ENCODE results near the gene DNAH17.
A peak's percentile ranks its signal among the peaks of the same experiment; 100 is the strongest.

DNAH17 gene

GRCh38 chr17:78572239-78573205 lies 4.7 kb downstream of the DNAH17 start:
- no peak for DNase-seq

GRCh38 chr17:78571329-78571728 lies 5.9 kb downstream of the DNAH17 start:
- no peak for DNase-seq

GRCh38 chr17:78568494-78569115 lies 8.6 kb downstream of the DNAH17 start:
- no peak for DNase-seq

DNA sequence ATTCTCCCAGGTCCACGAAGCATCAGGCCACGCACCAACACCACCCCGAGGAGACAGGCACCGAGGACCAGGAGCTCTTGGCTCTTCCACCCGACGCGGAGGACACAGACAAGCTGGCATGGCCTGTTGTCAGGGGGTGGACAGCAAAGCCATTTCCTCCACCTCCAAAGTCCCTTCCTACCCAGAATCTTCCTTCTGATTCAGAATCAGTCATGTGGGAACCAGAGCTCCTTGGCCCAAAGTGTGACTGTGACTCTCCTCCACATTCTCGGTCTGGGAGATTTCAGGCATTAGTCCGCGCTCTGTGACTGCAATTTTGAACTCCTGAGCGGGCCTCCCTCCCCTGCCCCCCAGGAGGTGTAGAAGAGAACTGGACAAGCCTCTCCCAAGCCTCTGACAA lies 9.2 kb downstream of the DNAH17 start:
- DNase-seq, result no peak

DNA sequence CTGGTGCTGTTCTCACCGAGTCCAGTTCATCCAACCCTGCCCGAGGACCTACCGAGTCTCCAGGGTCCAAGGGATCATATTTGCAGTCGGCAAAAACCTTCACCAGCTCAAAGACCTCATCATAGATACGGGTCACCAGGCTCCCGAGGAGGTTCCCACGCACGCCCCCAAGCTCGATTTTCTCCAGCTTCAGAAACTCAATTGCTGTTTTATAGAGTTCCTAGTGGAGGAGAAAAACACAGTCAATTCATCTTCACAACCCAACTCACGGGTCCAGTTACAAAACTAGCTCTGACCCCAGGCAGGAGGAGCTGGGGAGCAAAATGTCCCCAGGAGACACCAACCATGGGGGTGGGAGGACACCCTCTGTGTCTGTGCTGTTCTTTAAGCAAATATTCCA lies 10.2 kb downstream of the DNAH17 start:
- no peak for DNase-seq

DNA sequence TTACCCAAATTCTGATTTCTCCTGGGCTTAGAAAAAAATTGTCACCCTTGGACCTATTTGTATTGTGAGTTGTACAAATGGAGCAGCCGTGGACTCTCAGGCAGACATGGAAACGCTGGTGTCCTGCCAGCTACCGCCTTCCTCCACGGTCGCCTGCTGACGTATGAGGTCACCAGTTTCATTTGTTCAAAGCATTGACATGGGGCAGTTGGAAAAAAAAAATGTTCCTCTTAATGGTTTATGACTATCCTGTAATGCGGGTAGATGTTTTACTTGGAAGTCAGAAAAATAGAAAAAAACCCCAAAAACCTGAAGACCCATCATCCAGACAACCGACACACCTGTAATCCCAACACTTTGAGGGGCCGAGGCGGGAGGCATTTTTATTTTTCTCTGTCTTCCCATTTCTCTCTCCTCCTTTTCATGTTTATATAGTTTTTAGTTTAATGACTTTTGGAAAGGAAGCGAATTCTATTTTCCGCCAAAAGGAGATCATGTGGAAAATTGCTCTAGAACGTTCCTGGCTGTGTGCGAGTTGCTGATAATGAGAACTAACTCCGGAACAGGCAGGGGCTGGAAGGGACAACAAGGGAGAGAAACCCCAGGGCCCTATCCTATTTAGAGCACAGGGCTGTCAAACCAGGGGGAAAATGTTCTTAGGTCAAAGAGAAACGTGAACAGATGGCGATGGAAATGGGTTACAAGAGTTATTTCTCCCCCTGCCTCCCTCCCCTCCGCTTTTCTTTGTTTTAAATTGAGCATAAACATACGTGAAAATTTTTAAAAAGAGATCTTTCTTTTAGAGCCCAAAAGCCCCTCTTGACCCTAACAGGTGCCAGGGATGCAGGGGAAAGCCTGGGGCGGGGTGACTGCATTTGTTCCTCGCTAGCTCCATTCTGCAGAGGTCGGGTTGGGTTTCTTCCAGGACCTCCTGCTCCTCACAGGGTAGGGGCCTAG lies 13.7 kb downstream of the DNAH17 start:
- no peak for DNase-seq

- DNase-seq, result no peak
Measured at GRCh38 chr17:78562734-78563133, 14.5 kb downstream of the DNAH17 start.

DNA sequence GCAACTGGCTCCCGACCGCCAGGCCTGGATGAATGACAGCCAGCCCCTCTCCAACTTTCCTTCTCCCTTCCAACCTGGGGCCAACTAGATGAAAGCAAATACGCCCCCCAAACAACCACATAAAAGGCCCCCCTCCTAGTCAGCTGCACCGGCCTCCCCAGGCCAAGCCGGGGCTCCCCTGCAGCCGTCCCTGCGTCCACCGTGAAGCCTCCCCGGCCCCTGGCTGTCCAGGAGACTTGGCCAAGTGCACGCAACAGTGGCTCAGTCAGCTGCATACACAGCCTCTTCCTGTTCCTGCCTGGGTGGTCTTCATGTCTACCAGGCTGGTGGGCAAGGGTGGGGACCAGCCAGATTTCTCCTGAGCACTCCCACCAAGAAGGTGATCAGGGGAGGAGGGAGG lies 16.0 kb downstream of the DNAH17 start:
- DNase-seq, result no peak

- DNase-seq, result no peak
Measured at GRCh38 chr17:78560731-78561130, 16.5 kb downstream of the DNAH17 start.

DNA sequence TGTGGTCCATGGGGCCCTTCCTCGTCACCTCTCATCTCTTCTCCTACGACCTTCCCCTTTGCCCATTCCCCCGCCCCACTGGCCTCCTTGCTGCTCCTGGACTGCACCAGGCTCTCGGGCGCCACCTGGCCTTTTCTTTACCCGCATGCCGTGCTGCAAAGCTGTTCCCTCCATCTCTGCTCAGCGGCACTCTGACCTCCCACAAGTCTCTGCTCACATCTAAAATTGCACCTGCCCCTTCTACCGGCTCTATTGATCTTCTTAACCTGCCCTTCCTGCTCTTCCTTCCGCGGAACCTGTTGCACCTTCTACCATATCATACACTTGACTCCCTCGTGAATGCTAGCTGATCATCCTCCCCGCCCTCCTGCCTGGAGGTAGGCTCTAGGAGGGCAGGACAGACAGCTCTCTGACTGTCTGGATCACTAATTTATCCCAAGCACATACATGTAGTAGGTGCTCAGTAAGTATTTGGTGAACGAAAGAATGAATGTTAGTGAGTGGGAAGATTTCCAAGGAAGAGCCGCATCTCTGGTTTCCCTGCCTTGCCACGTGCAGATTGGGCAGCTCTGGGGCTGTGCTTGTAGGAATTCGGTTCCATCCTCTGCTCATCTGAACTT lies 17.3 kb downstream of the DNAH17 start:
- DNase-seq, result peak in 1 of 2 donors; percentile 22

DNA sequence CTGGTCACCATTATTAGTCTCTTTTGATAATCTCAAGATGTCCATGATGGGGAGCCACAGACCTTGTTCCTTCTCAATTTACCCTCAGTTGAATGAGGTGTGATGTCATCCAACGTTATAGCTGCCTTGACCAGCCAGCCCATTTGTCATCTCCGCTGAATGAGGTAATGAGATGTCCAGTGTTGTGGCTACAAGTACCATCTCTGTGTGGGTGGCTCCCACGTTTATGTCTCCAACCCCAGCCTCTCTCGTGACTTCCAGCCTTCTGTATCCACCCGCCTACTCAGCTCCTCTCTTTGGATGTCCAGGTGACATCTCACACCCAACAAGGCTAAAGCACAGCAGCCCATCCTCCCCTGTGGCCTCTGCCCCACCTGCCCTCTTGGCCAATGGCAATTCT lies 18.2 kb downstream of the DNAH17 start:
- no peak for DNase-seq

DNA sequence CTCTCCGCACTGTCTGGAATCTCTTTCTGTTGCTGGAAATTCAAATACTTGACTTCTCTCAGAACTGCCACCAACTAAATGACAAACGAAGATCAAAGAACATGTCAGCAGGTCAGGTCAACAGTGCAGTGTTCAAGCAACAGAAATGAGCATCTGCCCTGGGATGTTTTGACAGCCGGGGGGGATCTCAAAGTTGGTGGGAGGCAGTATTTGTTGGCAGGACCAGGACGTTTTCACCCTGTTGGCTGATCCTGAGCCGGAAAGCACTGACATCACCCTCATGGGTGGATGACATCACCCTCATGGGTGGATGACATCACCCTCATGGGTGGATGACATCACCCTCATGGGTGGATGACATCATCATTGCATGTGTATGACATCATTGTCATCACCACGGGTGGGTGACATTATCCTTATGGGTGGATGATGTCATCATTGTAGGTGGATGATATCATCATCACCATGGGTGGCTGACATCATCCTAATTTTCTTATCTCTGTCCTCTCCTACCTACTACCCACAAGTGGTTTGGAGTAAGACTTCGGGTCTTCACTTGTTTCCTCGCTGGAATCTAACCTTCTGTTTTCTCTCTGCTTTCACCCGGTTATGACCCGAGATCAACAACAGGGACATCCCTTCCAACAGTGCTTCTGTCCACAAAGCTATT lies 18.9 kb downstream of the DNAH17 start:
- DNase-seq, result peak in 1 of 2 donors; percentile 8

GRCh38 chr17:78557598-78558039 lies 19.6 kb downstream of the DNAH17 start:
- no peak for DNase-seq

- DNase-seq, result no peak
Measured at GRCh38 chr17:78556812-78557211, 20.4 kb downstream of the DNAH17 start.

DNA sequence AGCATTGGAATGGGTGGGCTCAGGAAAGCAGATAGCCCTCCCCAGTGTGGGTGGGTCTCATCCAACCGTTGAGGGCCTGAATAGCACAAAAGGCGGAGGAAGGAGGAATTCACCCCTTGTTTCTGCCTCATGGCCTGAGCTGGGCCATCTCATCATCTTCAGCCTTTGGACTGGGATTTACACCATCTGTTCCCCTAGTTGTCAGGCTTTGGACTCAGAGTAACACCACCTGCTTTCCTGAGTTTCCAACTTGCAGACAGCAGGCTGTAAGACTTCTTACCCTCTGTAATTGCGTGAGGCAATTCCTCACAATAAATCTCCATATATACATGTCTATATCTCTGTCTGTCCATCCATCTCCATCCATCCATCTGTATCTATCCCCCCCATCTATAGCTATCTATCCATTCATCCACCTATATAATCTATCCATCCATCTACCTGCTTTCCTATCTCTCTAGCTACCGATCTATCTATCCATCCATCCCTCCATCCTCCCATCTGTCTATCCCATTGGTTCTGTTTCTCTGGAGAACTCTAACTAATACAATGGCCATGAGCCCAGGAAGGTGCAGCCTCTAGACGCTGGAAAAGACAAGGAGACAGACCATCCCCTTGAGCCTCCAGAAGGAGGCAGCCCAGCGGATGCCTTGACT lies 21.3 kb downstream of the DNAH17 start:
- DNase-seq, result no peak

- no peak for DNase-seq
Measured at GRCh38 chr17:78550464-78550863, 26.7 kb downstream of the DNAH17 start.

DNA sequence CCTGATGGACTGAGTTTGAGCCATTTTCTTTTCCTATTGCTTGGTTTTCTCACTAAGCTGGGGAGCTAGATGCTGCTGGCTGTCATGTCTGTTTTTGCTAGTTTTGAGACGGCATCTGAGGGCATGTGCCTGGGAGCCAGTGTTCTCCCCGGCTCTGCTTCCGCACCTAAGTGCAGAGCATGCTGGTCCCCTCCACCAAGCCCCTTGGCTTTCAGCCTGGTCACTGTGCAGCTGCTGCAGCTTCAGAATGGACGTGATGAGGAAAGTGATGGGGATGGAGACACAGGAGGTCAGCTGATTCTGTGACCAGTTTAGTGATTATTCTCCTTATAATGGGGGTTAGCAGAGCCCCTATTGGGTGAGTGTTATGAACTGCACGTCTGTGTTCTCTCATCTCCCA lies 28.5 kb downstream of the DNAH17 start:
- no peak for DNase-seq

DNA sequence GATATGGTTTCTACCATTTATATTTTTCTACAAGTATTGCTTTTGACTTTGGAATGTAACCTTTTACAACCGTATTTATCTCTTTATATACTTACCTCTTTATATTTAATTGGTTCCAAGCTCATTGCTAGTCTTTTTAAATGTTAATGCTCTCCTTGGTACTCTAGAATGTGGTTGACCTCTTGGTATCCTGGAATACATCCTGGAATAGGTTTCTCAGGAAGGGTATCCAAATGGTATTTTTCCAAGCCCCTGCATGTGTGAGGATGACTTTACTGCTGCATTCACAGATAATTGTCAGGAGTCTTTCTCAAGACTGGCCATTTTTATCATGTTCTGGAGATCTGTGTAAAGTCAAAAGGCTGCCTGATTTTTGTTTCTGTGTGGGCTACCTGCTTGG lies 30.2 kb downstream of the DNAH17 start:
- DNase-seq, result no peak

- DNase-seq, result no peak
Measured at GRCh38 chr17:78546476-78546875, 30.7 kb downstream of the DNAH17 start.

DNA sequence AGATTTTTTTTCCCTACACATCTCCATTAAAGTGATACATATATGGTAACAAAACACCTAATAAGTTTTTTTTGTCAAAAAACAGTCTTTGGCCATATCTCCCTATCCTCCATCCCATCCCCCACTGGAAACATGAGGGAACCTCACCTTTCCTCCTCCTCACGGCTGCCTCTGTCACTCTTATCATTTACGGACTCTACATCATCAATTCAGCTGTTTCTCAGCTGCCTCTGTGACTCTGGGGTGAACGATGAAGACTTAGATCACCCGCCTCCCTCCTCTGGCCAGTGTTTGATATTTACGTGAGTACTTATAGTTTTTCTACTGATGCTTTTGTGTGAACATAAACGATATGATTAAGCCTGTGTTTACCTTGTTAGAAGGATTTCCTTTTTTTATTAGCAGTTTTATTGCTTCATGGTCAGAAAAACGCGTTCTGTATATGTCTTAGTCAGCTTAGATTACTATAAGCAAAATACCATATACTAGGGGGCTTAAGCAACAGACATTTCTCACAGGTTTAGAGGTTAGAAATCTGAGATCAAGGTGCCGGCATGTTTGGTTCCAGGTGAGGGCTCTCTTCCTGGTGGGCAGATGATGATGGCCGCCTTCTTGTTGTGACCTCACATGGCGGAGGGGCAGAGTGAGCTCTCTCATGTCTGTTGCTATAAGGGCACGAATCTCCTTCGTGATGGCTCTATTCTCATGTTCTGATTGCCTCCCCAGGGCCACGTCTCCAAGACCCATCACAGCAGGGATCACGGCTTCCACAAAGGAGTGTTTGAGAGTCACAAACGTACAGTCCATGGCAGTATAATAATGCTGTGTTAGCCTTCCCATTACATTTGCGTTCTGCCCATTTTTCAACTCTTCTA lies 32.1 kb downstream of the DNAH17 start:
- DNase-seq, result no peak

Data from CD4-positive, alpha-beta T cell treated with Interferon alpha-2 for 1 hour (primary cell).